Neural cell (in vitro differentiated cells): Measurements from ENCODE around the gene DNAJB12.

Experiments used
- POLR2AphosphoS5 ChIP-seq: IDR thresholded peaks from 2 replicates; pipeline ENCODE4 v1.6.1; 2012
- TF ChIP-seq, protein P1 (sequence below): IDR thresholded peaks from 2 replicates; pipeline ENCODE4 v1.6.1; 2012; ENCODE audit warnings: borderline replicate concordance

DNA sequence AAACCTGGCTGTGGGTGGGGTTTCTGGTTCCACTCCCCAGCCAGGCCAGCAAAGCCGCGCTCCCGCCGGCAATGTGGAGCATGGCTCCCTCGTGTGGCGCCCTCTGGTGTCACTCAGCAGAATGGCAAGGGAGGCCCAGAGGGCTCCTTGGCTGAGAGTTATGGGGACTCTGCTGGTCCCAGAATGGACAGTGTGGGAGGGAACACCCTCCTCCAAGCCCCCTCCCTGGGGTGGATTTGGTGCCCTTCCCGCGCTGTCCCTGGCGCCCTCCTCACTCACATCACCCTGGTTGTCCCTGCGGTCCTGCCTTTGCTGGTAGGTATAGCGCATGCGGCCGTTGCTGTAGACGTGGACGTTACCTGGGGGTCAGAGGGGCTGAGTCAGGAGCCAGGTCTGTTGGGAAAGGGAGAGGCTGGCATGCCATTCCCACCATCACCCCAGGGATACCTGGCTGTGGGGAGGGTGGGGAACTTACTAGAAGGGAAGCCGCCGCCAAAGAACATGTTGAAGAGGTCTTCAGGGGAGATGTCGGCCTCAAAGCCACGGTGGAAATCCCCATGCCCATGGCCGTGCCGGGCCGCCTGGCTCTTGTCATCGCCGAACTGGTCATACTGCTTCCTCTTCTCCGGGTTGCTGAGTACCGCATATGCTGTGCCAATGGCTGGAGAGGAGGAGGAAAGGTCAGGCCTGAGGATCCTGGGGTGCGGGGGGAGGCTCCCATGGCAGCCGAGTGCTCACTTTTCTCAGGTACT is 14.0 kb downstream of the DNAJB12 start:
- no peak for TF ChIP-seq POLR2AphosphoS5
- TF ChIP-seq, protein P1, sequence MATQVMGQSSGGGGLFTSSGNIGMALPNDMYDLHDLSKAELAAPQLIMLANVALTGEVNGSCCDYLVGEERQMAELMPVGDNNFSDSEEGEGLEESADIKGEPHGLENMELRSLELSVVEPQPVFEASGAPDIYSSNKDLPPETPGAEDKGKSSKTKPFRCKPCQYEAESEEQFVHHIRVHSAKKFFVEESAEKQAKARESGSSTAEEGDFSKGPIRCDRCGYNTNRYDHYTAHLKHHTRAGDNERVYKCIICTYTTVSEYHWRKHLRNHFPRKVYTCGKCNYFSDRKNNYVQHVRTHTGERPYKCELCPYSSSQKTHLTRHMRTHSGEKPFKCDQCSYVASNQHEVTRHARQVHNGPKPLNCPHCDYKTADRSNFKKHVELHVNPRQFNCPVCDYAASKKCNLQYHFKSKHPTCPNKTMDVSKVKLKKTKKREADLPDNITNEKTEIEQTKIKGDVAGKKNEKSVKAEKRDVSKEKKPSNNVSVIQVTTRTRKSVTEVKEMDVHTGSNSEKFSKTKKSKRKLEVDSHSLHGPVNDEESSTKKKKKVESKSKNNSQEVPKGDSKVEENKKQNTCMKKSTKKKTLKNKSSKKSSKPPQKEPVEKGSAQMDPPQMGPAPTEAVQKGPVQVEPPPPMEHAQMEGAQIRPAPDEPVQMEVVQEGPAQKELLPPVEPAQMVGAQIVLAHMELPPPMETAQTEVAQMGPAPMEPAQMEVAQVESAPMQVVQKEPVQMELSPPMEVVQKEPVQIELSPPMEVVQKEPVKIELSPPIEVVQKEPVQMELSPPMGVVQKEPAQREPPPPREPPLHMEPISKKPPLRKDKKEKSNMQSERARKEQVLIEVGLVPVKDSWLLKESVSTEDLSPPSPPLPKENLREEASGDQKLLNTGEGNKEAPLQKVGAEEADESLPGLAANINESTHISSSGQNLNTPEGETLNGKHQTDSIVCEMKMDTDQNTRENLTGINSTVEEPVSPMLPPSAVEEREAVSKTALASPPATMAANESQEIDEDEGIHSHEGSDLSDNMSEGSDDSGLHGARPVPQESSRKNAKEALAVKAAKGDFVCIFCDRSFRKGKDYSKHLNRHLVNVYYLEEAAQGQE, result no peak
